ENCODE results near the gene SPAG9. TPM values are rescaled to one million over a fixed set of nuclear protein-coding genes. Genes with fewer than 3 reads are reported as not detected.
A peak's percentile ranks its signal among the peaks of the same experiment; 100 is the strongest.

The SPAG9 gene
- total RNA-seq, 1 donor from 2014 or later = 48.2 TPM

DNA sequence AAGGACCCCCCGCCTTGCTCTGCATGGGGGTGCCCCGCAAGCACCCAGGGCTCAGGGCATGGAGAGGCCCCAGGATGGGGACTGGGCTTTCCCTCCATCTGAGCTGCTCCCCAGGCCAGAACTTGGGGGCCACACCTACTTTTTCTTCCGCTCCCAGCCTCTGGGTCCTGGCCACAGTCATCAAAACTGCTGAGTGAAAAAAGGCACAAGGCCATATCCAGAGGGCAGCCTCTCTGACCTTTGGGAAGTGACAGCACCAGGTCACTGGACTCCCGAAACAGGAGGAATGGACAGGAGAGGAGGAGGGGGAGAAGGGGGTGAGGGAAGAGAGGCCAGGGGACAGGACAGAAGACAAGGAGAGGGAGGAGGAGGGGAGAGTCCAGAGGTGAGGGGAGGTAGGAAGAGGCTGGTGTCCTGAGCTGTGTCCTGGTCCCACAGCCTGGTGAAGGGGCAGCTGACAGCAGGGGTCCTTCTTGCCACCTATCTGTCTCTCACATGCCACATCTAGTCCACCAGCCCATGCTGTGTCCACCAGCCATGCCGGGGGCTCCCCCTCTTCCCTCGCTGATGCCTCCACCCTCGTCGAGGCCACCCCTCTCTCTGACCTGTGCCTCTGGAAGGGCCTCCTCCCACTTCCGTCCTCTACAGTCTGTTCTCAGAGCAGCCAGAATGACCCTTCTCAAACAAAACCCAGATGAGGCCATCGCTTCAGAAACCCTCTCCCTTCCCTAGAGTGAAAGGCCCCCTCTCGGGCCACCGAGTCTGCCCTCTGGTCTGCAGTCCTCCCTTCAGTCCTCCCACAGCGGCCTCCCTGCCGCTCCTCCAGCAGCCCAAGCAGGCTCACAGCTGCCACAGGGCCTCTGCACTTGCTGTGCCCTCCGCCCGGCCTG is 180.6 kb downstream of the SPAG9 start:
- H3K4me3 ChIP-seq (ENCODE audit: low read depth, low read length) = no peak overlapping the region
- no peak for DNase-seq (ENCODE audit: low read depth)
- TF ChIP-seq, protein P1, sequence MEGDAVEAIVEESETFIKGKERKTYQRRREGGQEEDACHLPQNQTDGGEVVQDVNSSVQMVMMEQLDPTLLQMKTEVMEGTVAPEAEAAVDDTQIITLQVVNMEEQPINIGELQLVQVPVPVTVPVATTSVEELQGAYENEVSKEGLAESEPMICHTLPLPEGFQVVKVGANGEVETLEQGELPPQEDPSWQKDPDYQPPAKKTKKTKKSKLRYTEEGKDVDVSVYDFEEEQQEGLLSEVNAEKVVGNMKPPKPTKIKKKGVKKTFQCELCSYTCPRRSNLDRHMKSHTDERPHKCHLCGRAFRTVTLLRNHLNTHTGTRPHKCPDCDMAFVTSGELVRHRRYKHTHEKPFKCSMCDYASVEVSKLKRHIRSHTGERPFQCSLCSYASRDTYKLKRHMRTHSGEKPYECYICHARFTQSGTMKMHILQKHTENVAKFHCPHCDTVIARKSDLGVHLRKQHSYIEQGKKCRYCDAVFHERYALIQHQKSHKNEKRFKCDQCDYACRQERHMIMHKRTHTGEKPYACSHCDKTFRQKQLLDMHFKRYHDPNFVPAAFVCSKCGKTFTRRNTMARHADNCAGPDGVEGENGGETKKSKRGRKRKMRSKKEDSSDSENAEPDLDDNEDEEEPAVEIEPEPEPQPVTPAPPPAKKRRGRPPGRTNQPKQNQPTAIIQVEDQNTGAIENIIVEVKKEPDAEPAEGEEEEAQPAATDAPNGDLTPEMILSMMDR (conservative IDR thresholded peaks at IDR 0.05; ENCODE audit: low read depth, low read length) = no peak

DNA sequence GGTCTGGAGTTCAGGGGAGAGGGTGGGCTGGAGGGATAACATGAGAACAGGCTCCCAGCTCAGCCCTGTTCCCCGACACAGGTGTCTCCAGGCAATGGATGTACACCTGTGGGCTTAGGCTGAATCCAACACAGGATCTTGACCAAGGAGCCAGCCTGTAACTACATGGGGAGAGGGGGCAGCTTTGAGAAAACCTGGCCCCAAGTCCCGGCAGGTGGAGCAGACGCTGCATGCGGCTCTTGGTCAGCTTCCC is 181.2 kb downstream of the SPAG9 start:
- TF ChIP-seq, protein P1 (conservative IDR thresholded peaks at IDR 0.05; ENCODE audit: low read depth, low read length) = no peak
- no peak overlapping the region for H3K4me3 ChIP-seq (ENCODE audit: low read depth, low read length)
- no peak for DNase-seq (ENCODE audit: low read depth)

DNA sequence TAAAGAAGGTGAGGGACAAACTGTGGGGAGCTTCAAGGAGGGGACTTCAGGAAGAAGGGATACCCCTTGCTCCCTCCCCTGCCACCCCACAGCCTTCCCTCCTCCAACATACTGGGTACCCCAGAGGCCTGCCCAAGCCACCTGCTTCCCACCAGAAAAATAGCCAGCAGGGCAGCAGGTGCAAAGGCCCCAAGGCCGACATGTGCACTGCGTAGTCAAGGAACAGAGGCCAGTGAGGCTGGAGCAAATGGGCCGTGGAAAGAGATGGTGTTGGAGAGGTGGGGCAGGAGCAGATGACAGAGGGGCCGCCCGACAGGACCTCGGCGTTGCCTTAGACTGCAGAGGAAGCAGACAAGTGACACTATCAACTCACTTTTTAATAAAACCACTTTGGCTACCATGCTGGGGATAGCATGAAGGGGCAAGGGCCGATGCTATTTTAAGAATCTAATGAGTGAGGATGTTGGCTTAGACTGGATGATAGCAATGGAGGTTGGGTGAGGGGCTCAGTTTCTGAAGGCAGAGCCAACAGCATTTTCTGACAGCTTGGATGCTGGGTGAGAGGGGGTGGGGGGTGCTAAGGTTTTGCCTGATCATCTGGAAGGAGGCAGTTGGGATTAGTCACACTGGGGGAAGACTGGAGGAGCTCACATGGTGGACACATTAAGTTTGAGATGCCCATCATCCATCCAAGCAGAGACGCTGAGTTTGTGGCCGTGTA is 181.7 kb downstream of the SPAG9 start:
- TF ChIP-seq, protein P1 (conservative IDR thresholded peaks at IDR 0.05; ENCODE audit: low read depth, low read length) = no peak
- DNase-seq (ENCODE audit: low read depth) = no peak
- H3K4me3 ChIP-seq (ENCODE audit: low read depth, low read length) = no peak overlapping the region

GRCh38 chr17:50935996-50936266 is 184.7 kb downstream of the SPAG9 start:
- H3K4me3 ChIP-seq (ENCODE audit: low read depth, low read length) = no peak overlapping the region
- TF ChIP-seq, protein P1 (conservative IDR thresholded peaks at IDR 0.05; ENCODE audit: low read depth, low read length) = no peak
- no peak for DNase-seq (ENCODE audit: low read depth)

DNA sequence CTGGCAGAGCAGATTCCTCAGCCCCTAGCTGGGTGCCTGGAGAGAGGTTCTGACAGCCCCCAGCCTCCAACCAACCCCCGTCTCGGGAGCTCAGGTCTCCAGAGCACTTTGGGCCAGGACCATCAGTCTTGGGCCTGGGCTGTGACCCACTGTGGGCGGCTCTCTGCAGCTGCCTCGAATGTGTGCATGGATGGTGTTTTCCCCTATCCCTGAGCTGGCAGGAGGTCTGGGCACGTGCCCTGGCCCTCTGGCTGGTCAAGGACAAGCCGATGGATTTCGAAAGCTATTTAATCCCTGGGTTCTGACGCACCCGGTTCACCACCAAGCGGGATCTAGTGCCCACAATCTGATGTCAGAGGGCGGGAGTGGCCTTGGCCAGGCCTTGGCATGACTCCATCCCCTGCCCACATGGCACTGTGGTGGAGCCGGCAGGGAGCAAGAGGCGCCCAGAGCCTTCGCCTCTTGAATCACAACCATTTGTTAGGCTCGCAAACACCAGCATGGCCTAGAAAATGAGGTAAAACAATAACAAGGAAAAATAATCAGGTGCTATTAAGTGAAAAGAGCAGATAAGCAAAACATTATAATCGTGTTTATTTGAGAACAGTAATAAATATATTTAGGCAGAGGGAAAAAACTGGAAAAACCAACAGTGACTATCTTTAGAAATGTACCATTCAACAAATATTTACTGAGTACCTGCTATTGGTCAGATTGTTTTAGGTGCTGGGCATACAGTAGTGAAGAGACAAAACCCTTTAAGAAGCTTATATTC is 185.3 kb downstream of the SPAG9 start:
- DNase-seq (ENCODE audit: low read depth) = peak; percentile 75
- TF ChIP-seq, protein P1 (conservative IDR thresholded peaks at IDR 0.05; ENCODE audit: low read depth, low read length) = no peak
- H3K4me3 ChIP-seq (ENCODE audit: low read depth, low read length) = no peak overlapping the region

- TF ChIP-seq, protein P1 (conservative IDR thresholded peaks at IDR 0.05; ENCODE audit: low read depth, low read length) = no peak
- DNase-seq (ENCODE audit: low read depth) = no peak
Observed at GRCh38 chr17:50934672-50935220, 185.9 kb downstream of the SPAG9 start.

More at GRCh38 chr17:50934672-50935220, 185.9 kb downstream of the SPAG9 start:
- H3K4me3 ChIP-seq (ENCODE audit: low read depth, low read length) = no peak overlapping the region
